Heart left ventricle (tissue), 13 donors: ENCODE results near the gene CLDN4.

ENCODE experiments used
- CTCF ChIP-seq, 12 donors: fragments of 200-600 bp; sonication (generic) in 4 of 12; IDR thresholded peaks; one replicate each; pipeline versions ENCODE4 v1.5.0 to v1.8.0; 2018 to 2022; ENCODE audit warnings: antibody characterized with exemption in 12 of 12, mild to moderate bottlenecking in 5 of 12
- POLR2A ChIP-seq, 2 donors: fragments of 450-650 bp; IDR thresholded peaks; one replicate each; pipeline ENCODE4 v1.6.1; 2017; ENCODE audit warnings: antibody characterized with exemption in 2 of 2, mild to moderate bottlenecking in 2 of 2, moderate library complexity in 2 of 2
- donor health status: ischemic (EF 13 %, LVEDD 7.1; RV severe dilation, severe dysfunction).
- donor health status: DM: no; HTN: yes; CAD: no.
- donor health status: DM: no; HTN: no; CAD: no.
- donor health status: ischemic (EF 25% LVEDD 6.9; RV normal size, moderate dysfunction).
- donor health status: ischemic (EF 25% LVEDD 5.7; RV mildly dilated, moderate dysfunction).
- donor health status: ischemic (EF 35%, LVEDD 5.7; RV mildly dilated, moderate dysfunction).
- donor health status: nonischemic (EF 11% LVEDD 7.7; RV severe dilation, severe dysfunction).
- donor health status: DM: yes; HTN: yes; CAD: no.
- donor health status: PGD.
- donor health status: ischemic (EF 29% LVEDD 5.4; RV normal size, mild dysfunction).
- donor health status: nonischemic (EF 23%, LVEDD 6.1; RV moderate dilation, normal function).

GRCh38 chr7:73830681-73831583, at the start of gene CLDN4:
- TF ChIP-seq CTCF (IDR thresholded peaks at IDR 0.05) (no peak), POLR2A (IDR thresholded peaks at IDR 0.05) (no peak)
